ENCODE measurements around the gene HAPLN3. TPM values are rescaled to one million over a fixed set of nuclear protein-coding genes. Genes with fewer than 3 reads are reported as not detected.

Gene HAPLN3
- polyA plus RNA-seq, 1 donor from 2014 or later: not detected

- H3K9me3 ChIP-seq (ENCODE audit: low read length): no peaks in the 10 kb centered on the region
- TF ChIP-seq TAF1 (IDR thresholded peaks at IDR 0.05; ENCODE audit: low read depth): no peak
- TF ChIP-seq EZH2 (IDR thresholded peaks at IDR 0.05; ENCODE audit: borderline replicate concordance, insufficient read depth, low read length, poor library complexity, severe bottlenecking): no peak
- no peak for TF ChIP-seq EP300 (conservative IDR thresholded peaks at IDR 0.05; ENCODE audit: poor library complexity, severe bottlenecking)
- TF ChIP-seq RAD21 (conservative IDR thresholded peaks at IDR 0.05): no peak
- no peak for TF ChIP-seq CTCF (IDR thresholded peaks at IDR 0.05; ENCODE audit: poor library complexity, severe bottlenecking)
- TF ChIP-seq MXI1 (conservative IDR thresholded peaks at IDR 0.05; ENCODE audit: poor library complexity, severe bottlenecking): no peak
- no peak for TF ChIP-seq REST (IDR thresholded peaks at IDR 0.05; ENCODE audit: borderline replicate concordance)
- no peak for TF ChIP-seq SMC3 (conservative IDR thresholded peaks at IDR 0.05; ENCODE audit: poor library complexity)
- TF ChIP-seq POLR2AphosphoS5 (IDR thresholded peaks at IDR 0.05): no peak
- H3K9me2 ChIP-seq (ENCODE audit: insufficient read depth, low read length): no peaks in the 10 kb centered on the region
- no peaks in the 10 kb centered on the region for H3K36me3 ChIP-seq (ENCODE audit: insufficient read depth, low read length)
- no peak overlapping the region for H3K9ac ChIP-seq (ENCODE audit: low read length)
- H3K27me3 ChIP-seq (ENCODE audit: insufficient read depth, low read depth, low read length): no peaks in the 10 kb centered on the region
- no peaks in the 10 kb centered on the region for H3K79me2 ChIP-seq (replicated peaks; ENCODE audit: insufficient read depth, low read length)
- no peaks in the 10 kb centered on the region for H3F3A ChIP-seq (ENCODE audit: insufficient read depth, low read length, poor library complexity, severe bottlenecking)
- no peaks in the 10 kb centered on the region for H4K20me1 ChIP-seq (ENCODE audit: insufficient read depth)
- H3K4me3 ChIP-seq (ENCODE audit: low read length): no peak overlapping the region
- H3K27ac ChIP-seq (ENCODE audit: low read length): no peak overlapping the region
- H3K4me2 ChIP-seq (ENCODE audit: low read length): no peak overlapping the region
- H2AFZ ChIP-seq (ENCODE audit: low read depth, low read length): no peak overlapping the region
These were observed 37.6 kb upstream of the HAPLN3 start for GRCh38 chr15:88932875-88933330.

GRCh38 chr15:88932271-88932874 is 37.0 kb upstream of the HAPLN3 start:
- no peak overlapping the region for H2AFZ ChIP-seq (ENCODE audit: low read depth, low read length)
- H4K20me1 ChIP-seq (ENCODE audit: insufficient read depth): no peaks in the 10 kb centered on the region
- no peaks in the 10 kb centered on the region for H3F3A ChIP-seq (ENCODE audit: insufficient read depth, low read length, poor library complexity, severe bottlenecking)
- H3K9me2 ChIP-seq (ENCODE audit: insufficient read depth, low read length): no peaks in the 10 kb centered on the region
- no peak overlapping the region for H3K4me3 ChIP-seq (ENCODE audit: low read length)
- H3K79me2 ChIP-seq (replicated peaks; ENCODE audit: insufficient read depth, low read length): no peaks in the 10 kb centered on the region
- H3K27me3 ChIP-seq (ENCODE audit: insufficient read depth, low read depth, low read length): no peaks in the 10 kb centered on the region
- no peaks in the 10 kb centered on the region for H3K36me3 ChIP-seq (ENCODE audit: insufficient read depth, low read length)
- H3K9me3 ChIP-seq (ENCODE audit: low read length): no peaks in the 10 kb centered on the region
- TF ChIP-seq TAF1 (IDR thresholded peaks at IDR 0.05; ENCODE audit: low read depth) (no peak), SMC3 (conservative IDR thresholded peaks at IDR 0.05; ENCODE audit: poor library complexity) (no peak), RAD21 (conservative IDR thresholded peaks at IDR 0.05) (no peak), CTCF (IDR thresholded peaks at IDR 0.05; ENCODE audit: poor library complexity, severe bottlenecking) (no peak), EZH2 (IDR thresholded peaks at IDR 0.05; ENCODE audit: borderline replicate concordance, insufficient read depth, low read length, poor library complexity, severe bottlenecking) (no peak), EP300 (conservative IDR thresholded peaks at IDR 0.05; ENCODE audit: poor library complexity, severe bottlenecking) (no peak), POLR2AphosphoS5 (IDR thresholded peaks at IDR 0.05) (no peak), MXI1 (conservative IDR thresholded peaks at IDR 0.05; ENCODE audit: poor library complexity, severe bottlenecking) (no peak), REST (IDR thresholded peaks at IDR 0.05; ENCODE audit: borderline replicate concordance) (no peak)
- no peak overlapping the region for H3K27ac ChIP-seq (ENCODE audit: low read length)
- no peak overlapping the region for H3K4me2 ChIP-seq (ENCODE audit: low read length)
- no peak overlapping the region for H3K9ac ChIP-seq (ENCODE audit: low read length)

All from neural cell (in vitro differentiated cells).